Neural progenitor cell (in vitro differentiated cells): ENCODE measurements around the gene NHSL1. TPM values are rescaled to one million over a fixed set of nuclear protein-coding genes. Genes with fewer than 3 reads are reported as not detected.

Source experiments
- DNase-seq: peaks from one replicate; pipeline ENCODE4 v3.0.0-alpha.2; 2016; ENCODE audit warnings: low spot score
- H2AFZ ChIP-seq: fragments of 200-600 bp; sonication (generic); replicated peaks from 2 replicates; pipeline ENCODE4 v1.6.1; 2016; ENCODE audit warnings: antibody characterized with exemption
- H3F3A ChIP-seq: fragments of 200-600 bp; sonication (generic); 2 replicates; pipeline ENCODE4 v1.6.1; 2016; ENCODE audit warnings: antibody characterized with exemption, low read depth
- H3K27ac ChIP-seq: fragments of 200-600 bp; sonication (generic); 2 replicates; pipeline ENCODE4 v1.5.1; 2016; ENCODE audit warnings: mild to moderate bottlenecking
- H3K27me3 ChIP-seq: fragments of 200-600 bp; sonication (generic); 2 replicates; pipeline ENCODE4 v1.6.1; 2016; ENCODE audit warnings: mild to moderate bottlenecking, moderate library complexity
- H3K36me3 ChIP-seq: fragments of 200-600 bp; sonication (generic); 2 replicates; pipeline ENCODE4 v1.5.1; 2016
- H3K4me1 ChIP-seq: fragments of 200-600 bp; sonication (generic); 2 replicates; pipeline ENCODE4 v1.6.1; 2016; ENCODE audit warnings: mixed run types
- H3K4me2 ChIP-seq: fragments of 200-600 bp; sonication (generic); 2 replicates; pipeline ENCODE4 v1.6.1; 2016
- H3K4me3 ChIP-seq: fragments of 200-600 bp; sonication (generic); 2 replicates; pipeline ENCODE4 v1.5.1; 2016
- H3K79me2 ChIP-seq: fragments of 200-600 bp; sonication (generic); 2 replicates; pipeline ENCODE4 v1.6.1; 2016; ENCODE audit warnings: low read depth
- H3K9ac ChIP-seq: fragments of 200-600 bp; sonication (generic); 2 replicates; pipeline ENCODE4 v1.6.1; 2016
- H3K9me3 ChIP-seq: fragments of 200-600 bp; sonication (generic); 2 replicates; pipeline ENCODE4 v1.5.1; 2016; ENCODE audit warnings: low read depth
- H4K20me1 ChIP-seq: fragments of 200-600 bp; sonication (generic); 2 replicates; pipeline ENCODE4 v1.6.1; 2016; ENCODE audit warnings: low read depth
- H3K27ac Mint-ChIP-seq: 3 replicates; pipeline ENCODE4 v1.8.0; 2021; ENCODE audit warnings: mixed read lengths
- H3K27me3 Mint-ChIP-seq: 2 replicates; pipeline ENCODE4 v1.8.0; 2022; ENCODE audit warnings: low read depth, mild to moderate bottlenecking, inconsistent platforms, moderate library complexity, mixed read lengths; ENCODE audit not compliant: insufficient read depth
- H3K36me3 Mint-ChIP-seq: 3 replicates; pipeline ENCODE4 v1.8.0; 2021; ENCODE audit warnings: mixed read lengths
- H3K4me1 Mint-ChIP-seq: 3 replicates; pipeline ENCODE4 v1.8.0; 2021; ENCODE audit warnings: mixed read lengths
- H3K4me3 Mint-ChIP-seq: 3 replicates; pipeline ENCODE4 v1.8.0; 2021; ENCODE audit warnings: mild to moderate bottlenecking, moderate library complexity, mixed read lengths
- H3K9me3 Mint-ChIP-seq: 3 replicates; pipeline ENCODE4 v1.8.0; 2020; ENCODE audit warnings: mixed read lengths
- CTCF ChIP-seq: fragments of 200-600 bp; sonication (generic); IDR thresholded peaks from 2 replicates; pipeline ENCODE4 v1.5.1; 2017; ENCODE audit warnings: antibody characterized with exemption, mild to moderate bottlenecking
- EZH2 ChIP-seq: fragments of 200-600 bp; sonication (generic); IDR thresholded peaks from 2 replicates; pipeline ENCODE4 v1.6.1; 2017; ENCODE audit warnings: antibody characterized with exemption, mild to moderate bottlenecking, moderate library complexity
- EZH2phosphoT487 ChIP-seq: fragments of 200-600 bp; sonication (generic); IDR thresholded peaks from 2 replicates; pipeline ENCODE4 v1.6.1; 2017; ENCODE audit warnings: antibody characterized with exemption
- total RNA-seq: library from RNA; depleted of rRNA; stranded (reverse); fragments of >200 nt; gene quantifications from 2 replicates; pipeline ENCODE4 v1.2.3, GENCODE V29; 2015; ENCODE audit warnings: low replicate concordance

The NHSL1 gene
- total RNA-seq, 1 donor from 2014 or later = 12.1 TPM

- no peak for DNase-seq
- Histone ChIP-seq H3K27me3 (no peaks in the 10 kb centered on the region), H3K79me2 (no peaks in the 10 kb centered on the region), H3K4me1 (no peaks in the 10 kb centered on the region), H3K27ac (no peak overlapping the region), H3K9ac (no peak overlapping the region), H3K4me2 (no peak overlapping the region), H3K9me3 (no peaks in the 10 kb centered on the region), H3K4me3 (no peak overlapping the region), H2AFZ (no peak overlapping the region), H4K20me1 (no peaks in the 10 kb centered on the region), H3F3A (no peaks in the 10 kb centered on the region), H3K36me3 (no peaks in the 10 kb centered on the region)
- Mint-ChIP-seq H3K9me3 (no peaks in the 10 kb centered on the region), H3K27ac (no peak overlapping the region), H3K4me1 (peaks cover 4% of the 10 kb centered on the region), H3K4me3 (no peak overlapping the region), H3K36me3 (peaks cover 31% of the 10 kb centered on the region), H3K27me3 (no peaks in the 10 kb centered on the region)
- TF ChIP-seq EZH2 (no peak), CTCF (no peak), EZH2phosphoT487 (no peak)
Observed at GRCh38 chr6:138434925-138435324, 64.4 kb downstream of the NHSL1 start.

- TF ChIP-seq EZH2 (no peak), EZH2phosphoT487 (no peak), CTCF (no peak)
- Histone ChIP-seq H3K4me2 (no peak overlapping the region), H3K27ac (no peak overlapping the region), H3K79me2 (no peaks in the 10 kb centered on the region), H3K36me3 (no peaks in the 10 kb centered on the region), H2AFZ (no peak overlapping the region), H3K9me3 (no peaks in the 10 kb centered on the region), H3K4me1 (no peaks in the 10 kb centered on the region), H4K20me1 (no peaks in the 10 kb centered on the region), H3K9ac (no peak overlapping the region), H3K4me3 (no peak overlapping the region), H3K27me3 (no peaks in the 10 kb centered on the region), H3F3A (no peaks in the 10 kb centered on the region)
- H3K4me1 Mint-ChIP-seq = peaks cover 10% of the 10 kb centered on the region
- H3K9me3 Mint-ChIP-seq = no peaks in the 10 kb centered on the region
- peaks cover 31% of the 10 kb centered on the region for H3K36me3 Mint-ChIP-seq
- no peak overlapping the region for H3K4me3 Mint-ChIP-seq
- no peak overlapping the region for H3K27ac Mint-ChIP-seq
- DNase-seq = no peak
- H3K27me3 Mint-ChIP-seq = no peaks in the 10 kb centered on the region
Observed at GRCh38 chr6:138434096-138434495, 65.2 kb downstream of the NHSL1 start.

- Mint-ChIP-seq H3K4me3 (no peak overlapping the region), H3K27me3 (no peaks in the 10 kb centered on the region), H3K4me1 (peaks cover 10% of the 10 kb centered on the region), H3K27ac (peak overlapping the region; percentile 14), H3K36me3 (peaks cover 30% of the 10 kb centered on the region), H3K9me3 (no peaks in the 10 kb centered on the region)
- Histone ChIP-seq H3K9ac (no peak overlapping the region), H3F3A (no peaks in the 10 kb centered on the region), H3K27me3 (no peaks in the 10 kb centered on the region), H2AFZ (no peak overlapping the region), H3K79me2 (no peaks in the 10 kb centered on the region), H4K20me1 (no peaks in the 10 kb centered on the region), H3K9me3 (no peaks in the 10 kb centered on the region), H3K36me3 (no peaks in the 10 kb centered on the region), H3K4me3 (no peak overlapping the region), H3K4me1 (no peaks in the 10 kb centered on the region), H3K27ac (no peak overlapping the region), H3K4me2 (no peak overlapping the region)
- TF ChIP-seq EZH2 = no peak
- no peak for TF ChIP-seq EZH2phosphoT487
- no peak for TF ChIP-seq CTCF
- DNase-seq = no peak
Observed at GRCh38 chr6:138432063-138432356, 67.3 kb downstream of the NHSL1 start.
